Activated CD4-positive, alpha-beta T cell treated with anti-CD3 and anti-CD28 coated beads for 36 hours (primary cell): ENCODE results near the gene VPS4B. TPM values are rescaled to one million over a fixed set of nuclear protein-coding genes. Genes with fewer than 3 reads are reported as not detected.
"Not testable (repeated sequence)": the region's sequence is repeated elsewhere in the genome, so short reads cannot be mapped to it uniquely, and the experiment has no call there.

Experiments used
- ATAC-seq: fragments of 200-7000 bp; cut with Tn5 transposase; one replicate; pipeline ENCODE4 v1.10.0; 2021; ENCODE audit warnings: mild to moderate bottlenecking, moderate library complexity
- CTCF ChIA-PET: fragments of 350-600 bp; sonication (Branson Sonifier 250); formaldehyde crosslinking; loops from one replicate; lab custom pipeline; 2021; ENCODE audit warnings: antibody characterized with exemption; lab: Charles Lee
- POLR2A ChIA-PET: fragments of 350-600 bp; sonication (Branson Sonifier 250); formaldehyde crosslinking; loops from one replicate; lab custom pipeline; 2021; ENCODE audit warnings: antibody characterized with exemption, inconsistent platforms; lab: Charles Lee
- DNase-seq: peaks from one replicate; pipeline ENCODE4 v3.0.0-alpha.2; 2020
- H3K27ac Mint-ChIP-seq: one replicate; pipeline ENCODE4 v1.8.0; 2021; ENCODE audit warnings: mixed read lengths
- H3K27me3 Mint-ChIP-seq: one replicate; pipeline ENCODE4 v1.8.0; 2021; ENCODE audit warnings: mixed read lengths
- H3K36me3 Mint-ChIP-seq: one replicate; pipeline ENCODE4 v1.8.0; 2021; ENCODE audit warnings: low read depth, mixed read lengths
- H3K4me1 Mint-ChIP-seq: one replicate; pipeline ENCODE4 v1.8.0; 2021; ENCODE audit warnings: mixed read lengths
- H3K4me3 Mint-ChIP-seq: one replicate; pipeline ENCODE4 v1.8.0; 2021; ENCODE audit warnings: mild to moderate bottlenecking, moderate library complexity, mixed read lengths
- H3K9me3 Mint-ChIP-seq: one replicate; pipeline ENCODE4 v1.8.0; 2021; ENCODE audit warnings: low read depth, mixed read lengths
- intact Hi-C, 2 experiments: fragments of 100-400 bp; cut with DNase I in 1 of 2; cut with micrococcal nuclease in 1 of 2; formaldehyde crosslinking; loops; one replicate each; pipeline versions ENCODE4 v1.14.2 to v1.15.1; 2022 to 2024; cut with DNase I, micrococcal nuclease
- total RNA-seq, 2 experiments: library from RNA; stranded (reverse); gene quantifications; one replicate each; pipeline ENCODE4 v1.2.3, GENCODE V29; 2021

The VPS4B gene
- total RNA-seq, 2 experiments from 2014 or later, result 40.7 to 48.4 TPM

DNA sequence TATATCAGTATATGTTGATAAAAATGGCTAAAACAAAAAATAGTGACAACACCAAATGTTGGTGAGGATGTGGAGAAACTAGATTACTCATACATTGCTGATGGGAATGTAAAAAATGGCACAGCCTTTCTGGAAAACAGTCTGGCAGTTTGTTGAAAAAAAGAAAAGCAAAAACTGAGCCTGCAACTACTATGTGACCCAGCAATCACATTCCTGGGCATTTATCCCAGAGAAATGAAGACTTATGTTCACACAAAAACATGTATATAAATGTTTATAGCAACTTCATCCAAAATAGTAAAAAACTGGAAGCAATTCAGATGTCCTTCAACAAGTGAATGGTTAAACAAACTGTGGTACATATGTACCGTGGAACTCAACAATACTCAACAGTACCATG lies 47.7 kb downstream of the VPS4B start:
- Mint-ChIP-seq H3K4me1 (peaks cover 13% of the 10 kb centered on the region), H3K27ac (no peak overlapping the region), H3K4me3 (no peak overlapping the region), H3K27me3 (no peaks in the 10 kb centered on the region), H3K36me3 (peaks cover 4% of the 10 kb centered on the region), H3K9me3 (peaks cover 5% of the 10 kb centered on the region)
- intact Hi-C loops, result no loop called here
- ATAC-seq (no peak), DNase-seq (no peak)
- ChIA-PET POLR2A (no interaction called here), CTCF (no interaction called here)

DNA sequence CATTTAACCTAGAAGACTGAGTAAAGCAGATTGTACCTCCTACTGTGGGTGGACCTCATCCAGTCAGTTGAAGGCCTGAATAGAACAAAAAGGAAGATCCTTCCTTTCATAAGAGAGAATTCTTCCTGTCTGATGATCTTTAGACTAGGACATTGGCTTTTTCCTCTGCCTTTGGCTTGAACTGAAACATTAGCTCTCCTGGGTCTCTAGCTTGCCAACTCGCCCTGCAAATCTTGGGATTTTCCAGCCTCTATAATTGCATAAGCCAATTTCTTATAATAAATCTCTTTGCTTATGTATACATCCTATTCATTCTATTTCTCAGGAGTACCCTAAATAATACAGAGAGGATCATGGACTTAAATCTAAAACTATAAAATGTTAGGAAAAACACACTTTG lies 49.1 kb downstream of the VPS4B start:
- Mint-ChIP-seq H3K9me3 (peaks cover 12% of the 10 kb centered on the region), H3K27ac (no peak overlapping the region), H3K27me3 (no peaks in the 10 kb centered on the region), H3K4me3 (no peak overlapping the region), H3K4me1 (peaks cover 9% of the 10 kb centered on the region), H3K36me3 (peaks cover 13% of the 10 kb centered on the region)
- DNase-seq (no peak), ATAC-seq (no peak)
- POLR2A ChIA-PET, result no interaction called here
- CTCF ChIA-PET, result interaction anchor here (1.0 to 1.7 kb wide), 2 partner anchors 11 to 66 kb away, joined by 4 read pairs; no protein-coding TSS in a partner anchor
- intact Hi-C loops, result no loop called here

GRCh38 chr18:63368611-63369010 lies 53.7 kb downstream of the VPS4B start:
- POLR2A ChIA-PET, result interaction anchor here (1.6 kb wide), 1 partner anchor 59 kb away, joined by 4 read pairs; no protein-coding TSS in a partner anchor
- Mint-ChIP-seq H3K4me1 (peaks cover 33% of the 10 kb centered on the region), H3K36me3 (peaks cover 34% of the 10 kb centered on the region), H3K27ac (peak overlapping the region; percentile 56), H3K4me3 (peak overlapping the region; percentile 96), H3K27me3 (no peaks in the 10 kb centered on the region), H3K9me3 (peaks cover 14% of the 10 kb centered on the region)
- CTCF ChIA-PET, result interaction anchor here (0.7 to 1.3 kb wide), 5 partner anchors 28 to 643 kb away, joined by 3 to 4 read pairs (median 3); no protein-coding TSS in a partner anchor
- DNase-seq (no peak), ATAC-seq (no peak)
- intact Hi-C loops, result loop anchor here (10.0 kb wide), 2 partner anchors 606 to 844 kb away; partner anchors contain the start of genes SERPINB8 (in 1 of the 2) and ZCCHC2 (in 1 of the 2)

DNA sequence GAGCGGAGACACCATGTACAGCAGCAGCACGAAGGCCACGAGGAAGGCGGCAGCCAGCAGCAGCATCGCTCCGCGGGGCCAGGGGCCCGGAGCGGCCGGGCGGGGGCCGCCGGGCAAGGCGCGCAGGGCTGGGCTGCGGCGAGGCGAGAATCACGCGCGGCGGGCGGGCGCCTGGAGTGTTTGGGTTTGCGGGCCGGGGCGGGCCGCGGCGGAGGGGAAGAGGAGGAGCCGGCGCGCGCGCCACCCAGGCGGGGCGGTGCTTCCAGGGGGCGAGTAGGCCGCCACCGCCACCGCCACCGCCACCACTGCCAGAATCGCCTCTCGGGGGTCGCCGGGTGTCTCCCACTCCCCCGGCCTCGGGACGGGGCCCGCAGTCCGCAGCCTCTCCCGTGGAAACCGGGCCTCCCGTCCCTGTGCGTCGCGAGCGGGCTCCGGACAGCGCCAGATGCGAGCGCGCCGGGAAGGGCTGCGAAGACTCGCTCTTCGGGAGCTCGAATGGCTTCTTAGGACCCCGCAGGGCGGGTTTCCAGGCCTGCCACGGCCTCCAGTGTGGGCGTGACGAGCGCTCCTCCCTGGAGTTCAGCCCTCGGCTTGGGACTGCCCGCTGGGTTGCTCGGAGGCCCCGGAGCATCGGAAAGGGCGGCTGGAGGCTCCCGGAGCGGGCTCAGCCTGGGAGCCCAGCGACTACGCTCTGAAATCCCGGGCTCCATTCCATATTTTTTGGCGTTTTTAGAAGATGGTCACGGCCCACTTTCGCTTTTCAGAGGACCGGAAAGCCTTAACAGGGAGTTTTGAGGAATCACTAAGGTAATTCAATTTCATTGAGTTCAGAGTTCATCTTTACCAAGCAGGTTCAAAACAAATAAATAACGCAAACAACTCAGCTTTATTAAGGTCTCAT lies 55.0 kb downstream of the VPS4B start, which contains the start of gene KDSR:
TSS of gene KDSR (minus strand) at position 154 of the 901 bp plus-strand sequence. CDS start at position 66, 88 bp downstream.
- H3K4me1 Mint-ChIP-seq, result peaks cover 36% of the 10 kb centered on the region
- peak within 1 kb of the TSS; percentile 96 for H3K4me3 Mint-ChIP-seq

DNA sequence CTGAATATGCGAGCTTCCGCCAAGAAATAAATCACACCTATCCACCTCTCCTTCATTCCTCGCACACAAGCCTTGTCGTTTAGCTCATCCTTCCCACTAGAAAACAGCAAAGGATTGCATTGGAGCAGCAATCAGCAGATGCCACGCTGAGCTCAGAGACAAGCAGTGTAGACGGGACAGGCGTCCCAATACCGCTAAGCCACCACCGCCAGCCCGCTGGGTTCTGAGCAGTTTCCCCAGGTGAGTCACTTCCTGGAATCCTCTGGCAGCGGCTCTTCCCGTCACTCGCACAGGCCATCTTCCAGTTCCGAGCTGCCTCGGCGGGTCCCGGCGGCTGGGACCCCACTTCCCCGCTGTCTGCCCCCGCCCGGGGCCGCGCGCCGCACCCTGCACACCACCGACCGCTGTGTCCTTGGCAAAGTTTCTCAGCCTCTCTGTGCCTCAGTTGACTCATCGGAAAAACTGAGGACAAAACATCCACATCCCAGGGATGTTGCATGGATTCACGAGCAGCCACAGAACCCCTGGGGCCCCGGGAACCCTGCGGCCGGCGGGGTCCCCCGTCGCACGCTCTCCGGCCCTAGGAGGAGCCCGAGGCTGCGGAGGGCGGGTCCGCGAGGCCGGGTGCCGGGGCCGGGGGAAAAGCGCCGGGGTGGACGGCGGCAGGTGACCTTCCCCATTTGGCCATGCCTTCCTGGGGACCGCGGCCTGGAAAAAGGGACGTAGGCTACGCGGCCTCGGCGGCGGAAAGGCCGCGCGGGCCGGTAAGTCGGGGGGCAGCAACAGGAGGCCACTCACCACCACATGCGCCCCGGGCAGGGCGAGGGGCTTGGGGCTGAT lies 55.8 kb downstream of the VPS4B start:
- H3K27ac Mint-ChIP-seq, result peak overlapping the region; percentile 80
- peak overlapping the region; percentile 96 for H3K4me3 Mint-ChIP-seq
- intact Hi-C loops, result loop anchor here (1.0 to 10.0 kb wide), 13 partner anchors 13 to 1180 kb away; partner anchors contain the start of genes VPS4B (in 2 of the 2), PHLPP1 (in 1 of the 2), PIGN (in 1 of the 2) and RELCH (in 1 of the 2)
- H3K36me3 Mint-ChIP-seq, result peaks cover 49% of the 10 kb centered on the region
- CTCF ChIA-PET, result interaction anchor here (0.6 to 3.1 kb wide), 15 partner anchors 10 to 350 kb away, joined by 3 to 15 read pairs (median 4); no protein-coding TSS in a partner anchor
- DNase-seq (peak; percentile 87), ATAC-seq (peak; percentile 64)
- peaks cover 37% of the 10 kb centered on the region for H3K4me1 Mint-ChIP-seq
- POLR2A ChIA-PET, result interaction anchor here (0.5 to 1.6 kb wide), 7 partner anchors 19 to 359 kb away, joined by 3 to 8 read pairs (median 3); partner anchors contain the start of gene VPS4B
- no peaks in the 10 kb centered on the region for H3K27me3 Mint-ChIP-seq
- H3K9me3 Mint-ChIP-seq, result peaks cover 14% of the 10 kb centered on the region

More for the DNA sequence above, 55.0 kb downstream of the VPS4B start, which contains the start of gene KDSR:
- POLR2A ChIA-PET, result interaction anchor here (0.5 to 1.6 kb wide), 5 partner anchors 14 to 60 kb away, joined by 3 to 8 read pairs (median 4); partner anchors contain the start of gene VPS4B
- Mint-ChIP-seq H3K27me3 (no peaks in the 10 kb centered on the region), H3K9me3 (peaks cover 14% of the 10 kb centered on the region), H3K27ac (peak within 1 kb of the TSS; percentile 85), H3K36me3 (peaks cover 43% of the 10 kb centered on the region)
- peak; percentile 92 for DNase-seq
- CTCF ChIA-PET, result interaction anchor here (0.6 to 1.4 kb wide), 5 partner anchors 41 to 658 kb away, joined by 3 to 4 read pairs (median 3); no protein-coding TSS in a partner anchor
- ATAC-seq, result peak; percentile 85
- intact Hi-C loops, result loop anchor here (1.0 to 10.0 kb wide), 12 partner anchors 12 to 1181 kb away; partner anchors contain the start of genes VPS4B (in 2 of the 2), PHLPP1 (in 1 of the 2), PIGN (in 1 of the 2) and RELCH (in 1 of the 2)

- POLR2A ChIA-PET, result interaction anchor here (0.5 to 1.2 kb wide), 5 partner anchors 18 to 360 kb away, joined by 3 to 4 read pairs (median 3); no protein-coding TSS in a partner anchor
- DNase-seq, result peak; percentile 38
- Mint-ChIP-seq H3K4me1 (peaks cover 37% of the 10 kb centered on the region), H3K27ac (peak overlapping the region; percentile 80), H3K36me3 (peaks cover 49% of the 10 kb centered on the region), H3K9me3 (peaks cover 14% of the 10 kb centered on the region), H3K4me3 (peak overlapping the region; percentile 96), H3K27me3 (no peaks in the 10 kb centered on the region)
- CTCF ChIA-PET, result interaction anchor here (0.6 to 3.1 kb wide), 15 partner anchors 9 to 349 kb away, joined by 3 to 15 read pairs (median 5); no protein-coding TSS in a partner anchor
- intact Hi-C loops, result loop anchor here (1.0 to 10.0 kb wide), 8 partner anchors 45 to 1179 kb away; partner anchors contain the start of genes PHLPP1 (in 1 of the 2), PIGN (in 1 of the 2), RELCH (in 1 of the 2) and SERPINB8 (in 1 of the 2)
- ATAC-seq, result no peak
These were observed 56.4 kb downstream of the VPS4B start for GRCh38 chr18:63365876-63366212.

DNA sequence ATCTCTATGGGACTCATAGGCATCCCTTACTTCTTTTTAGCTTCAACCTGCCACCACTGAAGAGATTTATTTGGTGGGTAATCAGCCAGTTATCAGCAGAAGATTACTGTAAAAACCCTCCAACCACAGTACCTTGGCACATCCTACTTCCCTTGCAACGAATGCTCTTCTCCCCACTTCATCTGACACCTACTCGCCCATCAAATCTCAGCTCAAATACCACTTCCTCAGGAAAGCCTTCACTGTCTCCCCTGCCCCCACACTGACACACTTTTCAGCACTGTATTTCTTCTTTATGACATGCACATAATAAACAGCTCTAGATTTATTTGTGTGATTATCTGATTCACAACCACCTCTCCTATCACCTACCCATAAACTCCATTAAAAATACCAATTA lies 58.3 kb downstream of the VPS4B start:
- ATAC-seq (no peak), DNase-seq (peak; percentile 30)
- ChIA-PET POLR2A (interaction anchor here (0.8 kb wide), 1 partner anchor 64 kb away, joined by 3 read pairs; no protein-coding TSS in a partner anchor), CTCF (interaction anchor here (1.6 to 3.1 kb wide), 3 partner anchors 22 to 347 kb away, joined by 3 to 13 read pairs (median 11); no protein-coding TSS in a partner anchor)
- intact Hi-C loops, result loop anchor here (10.0 kb wide), 2 partner anchors 611 to 839 kb away; partner anchors contain the start of genes SERPINB8 (in 1 of the 2) and ZCCHC2 (in 1 of the 2)
- Mint-ChIP-seq H3K4me1 (peaks cover 36% of the 10 kb centered on the region), H3K9me3 (peaks cover 8% of the 10 kb centered on the region), H3K27ac (no peak overlapping the region), H3K4me3 (peak overlapping the region; percentile 15), H3K36me3 (peaks cover 47% of the 10 kb centered on the region), H3K27me3 (no peaks in the 10 kb centered on the region)

DNA sequence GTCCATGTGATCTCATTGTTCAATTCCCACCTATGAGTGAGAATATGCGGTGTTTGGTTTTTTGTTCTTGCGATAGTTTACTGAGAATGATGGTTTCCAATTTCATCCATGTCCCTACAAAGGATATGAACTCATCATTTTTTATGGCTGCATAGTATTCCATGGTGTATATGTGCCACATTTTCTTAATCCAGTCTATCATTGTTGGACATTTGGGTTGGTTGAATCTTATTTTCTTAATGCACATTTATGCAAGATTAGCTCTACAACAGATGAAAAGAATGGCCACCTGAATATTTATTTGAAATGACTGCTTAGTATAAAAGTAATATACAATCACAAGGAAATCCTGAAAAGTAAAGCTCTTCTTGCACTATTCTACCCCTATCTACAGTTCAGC lies 58.9 kb downstream of the VPS4B start:
- intact Hi-C loops, result loop anchor here (10.0 kb wide), 2 partner anchors 611 to 839 kb away; partner anchors contain the start of genes SERPINB8 (in 1 of the 2) and ZCCHC2 (in 1 of the 2)
- not testable (repeated sequence) for DNase-seq, H3K27ac Mint-ChIP-seq, ATAC-seq, H3K27me3 Mint-ChIP-seq, H3K4me3 Mint-ChIP-seq, H3K9me3 Mint-ChIP-seq
- Mint-ChIP-seq H3K36me3 (peaks cover 43% of the 10 kb centered on the region), H3K4me1 (peaks cover 31% of the 10 kb centered on the region)
- ChIA-PET POLR2A (interaction anchor here (0.8 kb wide), 1 partner anchor 64 kb away, joined by 3 read pairs; no protein-coding TSS in a partner anchor), CTCF (interaction anchor here (1.3 to 3.1 kb wide), 4 partner anchors 13 to 347 kb away, joined by 3 to 13 read pairs (median 7); no protein-coding TSS in a partner anchor)

GRCh38 chr18:63356272-63356896 lies 65.9 kb downstream of the VPS4B start:
- intact Hi-C loops, result no loop called here
- ATAC-seq (no peak), DNase-seq (no peak)
- Mint-ChIP-seq H3K36me3 (peaks cover 39% of the 10 kb centered on the region), H3K9me3 (no peaks in the 10 kb centered on the region), H3K4me1 (no peaks in the 10 kb centered on the region), H3K4me3 (no peak overlapping the region), H3K27ac (no peak overlapping the region), H3K27me3 (no peaks in the 10 kb centered on the region)
- POLR2A ChIA-PET, result no interaction called here
- CTCF ChIA-PET, result interaction anchor here (1.0 to 1.7 kb wide), 7 partner anchors 9 to 349 kb away, joined by 3 to 9 read pairs (median 3); no protein-coding TSS in a partner anchor
